Measurements from ENCODE around the gene FN1. TPM values are rescaled to one million over a fixed set of nuclear protein-coding genes. Genes with fewer than 3 reads are reported as not detected.

The FN1 gene
- total RNA-seq, 4 donors from 2014 or later: 272 to 709 (median 375) TPM

DNA sequence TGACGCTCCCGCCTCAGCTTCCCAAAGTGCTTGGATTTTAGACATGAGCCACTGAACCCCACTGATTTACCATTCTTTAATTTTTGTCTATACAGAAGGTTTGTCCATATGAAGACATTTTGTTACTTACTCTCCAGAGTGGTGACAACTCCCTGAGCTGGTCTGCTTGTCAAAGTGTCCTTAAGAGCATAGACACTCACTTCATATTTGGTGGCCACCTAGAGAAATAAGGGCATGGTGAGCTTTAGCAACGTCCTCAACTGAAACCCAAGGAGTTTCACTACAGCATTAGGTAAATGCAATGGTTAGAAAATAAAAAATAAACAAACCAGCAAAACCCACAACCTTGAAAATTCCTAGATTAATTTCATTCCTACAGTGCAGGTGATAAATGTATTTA lies 57.8 kb downstream of the FN1 start:
- H3K27me3 ChIP-seq: no peaks in the 10 kb centered on the region
- WGBS, 2 donors: 96 to 99% methylated on average over 3 of the region's 3 CpGs
- DNase-seq (ENCODE audit: low spot score in 2 of 2): no peak
- no peaks in the 10 kb centered on the region for H3K9me3 ChIP-seq
- no peak overlapping the region for H3K4me3 ChIP-seq
- no peak overlapping the region for H3K27ac ChIP-seq
- TF ChIP-seq, protein P1, sequence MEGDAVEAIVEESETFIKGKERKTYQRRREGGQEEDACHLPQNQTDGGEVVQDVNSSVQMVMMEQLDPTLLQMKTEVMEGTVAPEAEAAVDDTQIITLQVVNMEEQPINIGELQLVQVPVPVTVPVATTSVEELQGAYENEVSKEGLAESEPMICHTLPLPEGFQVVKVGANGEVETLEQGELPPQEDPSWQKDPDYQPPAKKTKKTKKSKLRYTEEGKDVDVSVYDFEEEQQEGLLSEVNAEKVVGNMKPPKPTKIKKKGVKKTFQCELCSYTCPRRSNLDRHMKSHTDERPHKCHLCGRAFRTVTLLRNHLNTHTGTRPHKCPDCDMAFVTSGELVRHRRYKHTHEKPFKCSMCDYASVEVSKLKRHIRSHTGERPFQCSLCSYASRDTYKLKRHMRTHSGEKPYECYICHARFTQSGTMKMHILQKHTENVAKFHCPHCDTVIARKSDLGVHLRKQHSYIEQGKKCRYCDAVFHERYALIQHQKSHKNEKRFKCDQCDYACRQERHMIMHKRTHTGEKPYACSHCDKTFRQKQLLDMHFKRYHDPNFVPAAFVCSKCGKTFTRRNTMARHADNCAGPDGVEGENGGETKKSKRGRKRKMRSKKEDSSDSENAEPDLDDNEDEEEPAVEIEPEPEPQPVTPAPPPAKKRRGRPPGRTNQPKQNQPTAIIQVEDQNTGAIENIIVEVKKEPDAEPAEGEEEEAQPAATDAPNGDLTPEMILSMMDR (IDR thresholded peaks at IDR 0.05): no peak
- TF ChIP-seq EP300 (IDR thresholded peaks at IDR 0.05): no peak
- no peak for TF ChIP-seq POLR2A (IDR thresholded peaks at IDR 0.05)
- no peaks in the 10 kb centered on the region for H3K4me1 ChIP-seq
- peaks cover 0 to 94% (median 7%) of the 10 kb centered on the region in 3 donors for H3K36me3 ChIP-seq

DNA sequence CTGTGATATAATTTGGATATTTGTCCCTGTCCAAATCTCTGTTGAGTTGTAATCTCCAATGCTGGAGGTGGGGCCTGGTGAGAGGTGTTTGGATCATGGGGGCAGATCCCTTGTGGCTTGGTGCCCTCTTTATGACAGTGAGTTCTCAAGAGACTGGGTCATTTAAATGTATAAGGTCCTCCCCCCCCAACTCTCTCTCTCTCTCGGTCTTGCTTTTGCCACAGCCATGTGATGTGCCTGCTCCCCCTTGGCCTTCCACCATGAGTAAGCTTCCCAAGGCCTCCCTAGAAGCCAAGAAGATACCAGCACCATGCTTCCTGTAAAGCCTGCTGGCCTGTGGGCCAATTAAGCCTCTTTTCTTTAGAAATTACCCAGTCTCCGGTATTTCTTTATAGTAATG lies 58.6 kb downstream of the FN1 start:
- WGBS, 2 donors: 94% methylated on average over 2 of the region's 2 CpGs
- H3K9me3 ChIP-seq: no peaks in the 10 kb centered on the region
- no peak for DNase-seq (ENCODE audit: low spot score in 2 of 2)
- no peak overlapping the region for H3K27ac ChIP-seq
- no peaks in the 10 kb centered on the region for H3K4me1 ChIP-seq
- no peak overlapping the region for H3K4me3 ChIP-seq
- H3K27me3 ChIP-seq: no peaks in the 10 kb centered on the region
- H3K36me3 ChIP-seq: peaks cover 2 to 91% (median 7%) of the 10 kb centered on the region in 3 donors
- TF ChIP-seq POLR2A (IDR thresholded peaks at IDR 0.05) (no peak), EP300 (IDR thresholded peaks at IDR 0.05) (no peak)
- TF ChIP-seq, protein P1 (IDR thresholded peaks at IDR 0.05): no peak

DNA sequence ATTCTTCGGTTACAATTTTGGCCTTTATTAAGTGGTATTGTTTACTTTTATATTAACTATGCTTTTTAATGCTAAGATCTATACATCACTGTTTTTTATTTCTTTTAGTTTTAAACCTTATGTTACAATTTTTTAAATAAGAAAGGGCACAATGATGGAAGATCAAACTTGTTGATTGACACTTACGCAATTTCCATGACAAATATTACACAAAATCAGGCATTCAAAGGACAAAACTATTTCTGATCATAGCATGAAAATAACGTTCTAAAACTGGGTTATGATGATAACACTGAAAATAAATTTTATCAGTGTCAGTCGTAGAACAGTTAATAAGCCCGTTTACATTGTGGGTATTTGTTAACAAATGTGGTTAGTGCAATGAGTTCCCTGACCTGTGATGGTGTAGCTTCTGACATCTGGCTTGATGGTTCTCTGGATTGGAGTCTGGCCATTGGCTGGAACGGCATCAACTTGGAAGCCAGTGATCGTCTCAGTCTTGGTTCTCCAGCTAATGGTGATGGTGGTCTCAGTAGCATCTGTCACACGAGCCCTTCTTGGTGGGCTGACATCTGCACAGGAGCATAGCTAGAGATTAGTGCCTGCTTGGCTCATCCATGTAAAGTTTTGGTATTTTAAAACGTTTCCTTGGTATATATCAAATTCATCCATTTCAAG lies 59.6 kb downstream of the FN1 start:
- 85 to 86% methylated on average over 9 of the region's 9 CpGs for WGBS, 2 donors
- TF ChIP-seq EP300 (IDR thresholded peaks at IDR 0.05) (no peak), POLR2A (IDR thresholded peaks at IDR 0.05) (no peak)
- TF ChIP-seq, protein P1 (IDR thresholded peaks at IDR 0.05): no peak
- DNase-seq (ENCODE audit: low spot score in 2 of 2): no peak
- Histone ChIP-seq H3K36me3 (peaks cover 5 to 88% (median 7%) of the 10 kb centered on the region in 3 donors), H3K4me3 (no peak overlapping the region), H3K9me3 (no peaks in the 10 kb centered on the region), H3K27me3 (no peaks in the 10 kb centered on the region), H3K27ac (no peak overlapping the region), H3K4me1 (no peaks in the 10 kb centered on the region)

DNA sequence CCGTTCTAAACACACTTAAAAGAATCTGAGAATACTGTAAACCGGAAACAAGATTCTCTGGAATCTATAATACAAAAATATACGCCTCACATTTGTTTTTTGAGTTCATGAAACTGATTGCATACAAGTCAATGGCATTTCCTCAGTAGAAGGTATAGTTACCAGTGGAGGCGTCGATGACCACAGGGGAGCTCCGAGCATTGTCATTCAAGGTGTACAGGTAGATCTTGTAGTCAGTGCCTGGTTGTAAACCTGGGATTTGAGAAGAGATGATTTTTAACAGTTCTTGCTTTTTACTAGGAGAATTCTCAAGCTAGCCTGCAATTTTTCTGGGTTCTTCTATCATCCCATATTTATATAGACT lies 60.4 kb downstream of the FN1 start:
- H3K9me3 ChIP-seq: no peaks in the 10 kb centered on the region
- DNase-seq (ENCODE audit: low spot score in 2 of 2): no peak
- TF ChIP-seq EP300 (IDR thresholded peaks at IDR 0.05) (no peak), POLR2A (IDR thresholded peaks at IDR 0.05) (no peak)
- TF ChIP-seq, protein P1 (IDR thresholded peaks at IDR 0.05): no peak
- no peak overlapping the region for H3K4me3 ChIP-seq
- H3K36me3 ChIP-seq: peaks cover 5 to 87% (median 7%) of the 10 kb centered on the region in 3 donors
- WGBS, 2 donors: 96% methylated on average over 6 of the region's 6 CpGs
- no peak overlapping the region for H3K27ac ChIP-seq
- H3K4me1 ChIP-seq: no peaks in the 10 kb centered on the region
- no peaks in the 10 kb centered on the region for H3K27me3 ChIP-seq

DNA sequence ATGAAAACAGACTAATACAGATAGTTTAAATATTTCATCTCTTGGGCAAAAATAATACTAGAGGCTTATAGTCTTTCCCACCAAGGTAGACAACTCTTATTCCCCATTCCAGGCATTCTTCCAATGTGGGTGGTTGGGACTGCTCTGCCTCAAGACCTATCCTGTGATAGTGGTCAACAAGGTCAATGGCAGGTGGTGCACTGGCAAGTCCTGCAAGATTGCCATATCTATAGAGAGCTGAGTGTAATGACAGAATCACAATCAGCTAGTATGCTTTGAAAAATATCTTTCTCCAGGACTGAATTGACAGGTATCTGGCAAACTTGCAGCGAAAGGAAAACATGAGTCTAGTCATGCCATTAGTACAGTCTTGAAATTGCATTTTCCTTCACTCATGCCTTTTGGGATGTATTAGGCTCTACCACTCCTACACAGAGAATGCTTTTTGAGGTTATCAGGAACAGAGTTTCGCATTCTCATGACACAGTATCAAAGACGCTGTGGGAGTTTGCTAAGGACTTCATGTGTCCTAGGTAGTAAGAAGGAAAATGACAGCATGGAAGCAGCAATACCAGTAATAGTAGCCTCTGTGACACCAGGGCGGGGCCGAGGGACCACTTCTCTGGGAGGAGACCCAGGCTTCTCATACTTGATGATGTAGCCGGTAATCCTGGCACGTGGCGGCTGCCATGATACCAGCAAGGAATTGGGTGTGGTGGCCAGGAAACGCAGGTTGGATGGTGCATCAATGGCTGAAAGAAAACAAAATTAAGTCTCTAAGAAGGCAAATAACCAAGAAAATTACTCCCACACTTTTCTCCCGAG lies 61.0 kb downstream of the FN1 start:
- no peak for DNase-seq (ENCODE audit: low spot score in 2 of 2)
- H3K27ac ChIP-seq: no peak overlapping the region
- H3K36me3 ChIP-seq: peaks cover 5 to 87% (median 7%) of the 10 kb centered on the region in 3 donors
- H3K4me1 ChIP-seq: no peaks in the 10 kb centered on the region
- TF ChIP-seq, protein P1 (IDR thresholded peaks at IDR 0.05): no peak
- TF ChIP-seq POLR2A (IDR thresholded peaks at IDR 0.05) (no peak), EP300 (IDR thresholded peaks at IDR 0.05) (no peak)
- H3K4me3 ChIP-seq: no peak overlapping the region
- no peaks in the 10 kb centered on the region for H3K9me3 ChIP-seq
- 93 to 96% methylated on average over 10 of the region's 10 CpGs for WGBS, 2 donors
- no peaks in the 10 kb centered on the region for H3K27me3 ChIP-seq
